GM12874 (cell line): Measurements from ENCODE around the gene KYNU.

Source experiments
- TF ChIP-seq, protein P1 (sequence below): IDR thresholded peaks from 2 replicates; pipeline ENCODE4 v1.5.1; 2011; ENCODE audit warnings: low read depth, mild to moderate bottlenecking, control low read depth, low read length, moderate library complexity; ENCODE audit not compliant: insufficient read depth

The KYNU gene

DNA sequence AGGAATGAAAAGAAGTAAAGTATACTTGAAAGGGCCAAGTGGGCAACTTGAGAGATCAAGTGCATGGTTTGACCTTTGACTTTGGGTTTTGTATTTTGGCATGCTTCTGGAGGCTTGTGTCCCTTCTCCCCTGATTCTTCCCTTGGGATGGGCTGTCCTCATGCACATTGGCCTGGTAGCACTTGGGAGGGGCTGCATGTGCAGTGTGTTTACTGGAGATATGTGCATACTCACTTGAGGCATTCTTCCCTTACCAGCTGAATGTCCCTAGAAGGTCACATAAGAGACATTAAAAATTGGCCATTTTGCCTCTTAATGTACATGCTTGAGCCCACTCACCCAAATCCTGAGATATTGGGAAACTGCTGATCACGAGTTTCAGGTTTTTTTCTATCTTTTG lies 65.2 kb downstream of the KYNU start:
- TF ChIP-seq, protein P1, sequence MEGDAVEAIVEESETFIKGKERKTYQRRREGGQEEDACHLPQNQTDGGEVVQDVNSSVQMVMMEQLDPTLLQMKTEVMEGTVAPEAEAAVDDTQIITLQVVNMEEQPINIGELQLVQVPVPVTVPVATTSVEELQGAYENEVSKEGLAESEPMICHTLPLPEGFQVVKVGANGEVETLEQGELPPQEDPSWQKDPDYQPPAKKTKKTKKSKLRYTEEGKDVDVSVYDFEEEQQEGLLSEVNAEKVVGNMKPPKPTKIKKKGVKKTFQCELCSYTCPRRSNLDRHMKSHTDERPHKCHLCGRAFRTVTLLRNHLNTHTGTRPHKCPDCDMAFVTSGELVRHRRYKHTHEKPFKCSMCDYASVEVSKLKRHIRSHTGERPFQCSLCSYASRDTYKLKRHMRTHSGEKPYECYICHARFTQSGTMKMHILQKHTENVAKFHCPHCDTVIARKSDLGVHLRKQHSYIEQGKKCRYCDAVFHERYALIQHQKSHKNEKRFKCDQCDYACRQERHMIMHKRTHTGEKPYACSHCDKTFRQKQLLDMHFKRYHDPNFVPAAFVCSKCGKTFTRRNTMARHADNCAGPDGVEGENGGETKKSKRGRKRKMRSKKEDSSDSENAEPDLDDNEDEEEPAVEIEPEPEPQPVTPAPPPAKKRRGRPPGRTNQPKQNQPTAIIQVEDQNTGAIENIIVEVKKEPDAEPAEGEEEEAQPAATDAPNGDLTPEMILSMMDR: no peak

GRCh38 chr2:142944264-142944663 lies 66.8 kb downstream of the KYNU start:
- TF ChIP-seq, protein P1: no peak

DNA sequence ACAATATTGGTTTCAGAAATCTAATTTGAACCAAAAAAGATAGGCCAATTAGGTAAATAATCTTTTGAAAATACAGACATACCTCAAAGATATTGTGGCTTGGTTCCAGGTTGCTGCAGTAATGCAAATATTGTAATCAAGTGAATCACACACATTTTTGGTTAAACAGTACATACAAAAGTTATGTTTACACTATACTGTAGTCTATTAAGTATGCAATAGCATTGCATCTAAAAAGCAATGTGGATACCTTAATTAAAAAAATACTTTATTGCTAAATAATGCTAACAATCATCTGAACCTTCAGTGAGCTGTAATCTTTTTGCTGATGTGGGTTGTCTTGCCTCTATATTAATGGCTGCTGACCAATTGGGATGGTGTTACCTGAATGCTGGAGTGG lies 67.3 kb downstream of the KYNU start:
- TF ChIP-seq, protein P1: no peak

- TF ChIP-seq, protein P1: no peak
Observed at GRCh38 chr2:142946941-142947340, 69.5 kb downstream of the KYNU start.

GRCh38 chr2:142951190-142952007 lies 73.9 kb downstream of the KYNU start:
- TF ChIP-seq, protein P1: no peak

- TF ChIP-seq, protein P1: no peak
Observed at GRCh38 chr2:142952018-142952417, 74.6 kb downstream of the KYNU start.

DNA sequence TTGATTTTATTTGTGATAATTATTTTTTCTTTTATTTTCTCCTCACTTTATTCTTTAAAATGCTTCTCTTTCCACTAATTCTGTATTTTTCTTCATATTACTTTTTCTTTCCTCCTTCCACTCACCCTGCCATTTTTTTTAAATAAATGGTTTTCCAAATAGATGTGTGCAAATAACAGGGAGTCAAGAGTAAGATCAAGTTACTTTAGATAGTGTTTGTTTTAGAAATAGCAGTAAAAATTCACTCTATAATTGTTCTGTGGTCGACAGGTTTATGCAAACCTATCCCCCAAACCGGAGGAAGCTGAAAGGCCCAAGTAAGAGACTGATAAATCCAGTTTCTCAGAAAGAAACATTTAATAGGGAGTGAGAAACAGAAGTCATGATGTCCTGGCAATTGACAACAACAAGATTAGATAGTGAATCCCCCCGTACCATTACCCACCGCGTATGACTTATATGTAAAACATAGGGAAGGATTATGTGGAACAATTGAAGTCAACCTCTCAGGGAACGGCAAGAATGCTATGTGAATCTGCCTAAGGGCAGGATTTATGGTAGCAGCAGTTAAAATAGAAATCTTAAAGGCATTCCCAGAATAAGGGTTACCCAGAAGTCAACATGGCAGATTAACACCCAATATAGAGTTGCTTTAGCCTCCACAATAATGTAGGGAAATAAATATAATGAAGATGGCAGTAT lies 75.5 kb downstream of the KYNU start:
- TF ChIP-seq, protein P1: no peak
